Measurements from ENCODE around the gene SUMF1. TPM values are rescaled to one million over a fixed set of nuclear protein-coding genes. Genes with fewer than 3 reads are reported as not detected.

The SUMF1 gene
- total and polyA plus RNA-seq, 2 donors (not counting 1 experiment from before 2014, with no cell fraction given): 10.3 to 21.2 TPM

GRCh38 chr3:4504340-4505261 lies 37.5 kb upstream of the SUMF1 start:
- Mint-ChIP-seq H3K4me3 (peak overlapping the region; percentile 85), H3K4me1 (peaks cover 88% of the 10 kb centered on the region), H3K27me3 (no peaks in the 10 kb centered on the region), H3K9me3 (ENCODE audit: insufficient read depth) (no peaks in the 10 kb centered on the region), H3K27ac (peak overlapping the region; percentile 93)
- peak overlapping the region; percentile 24 to 59 (median 44) for H3K4me3 ChIP-seq (ENCODE audit: control extremely low read depth in 1 of 5, extremely low read depth in 1 of 5, insufficient read depth in 1 of 5, low read depth in 2 of 5, low read length in 4 of 5)
- H2AFZ ChIP-seq (ENCODE audit: insufficient read depth, low read depth, low read length, poor library complexity, severe bottlenecking): peak overlapping the region; percentile 35
- peak overlapping the region; percentile 59 for H3K9ac ChIP-seq (ENCODE audit: low read length)
- H3K4me1 ChIP-seq (ENCODE audit: control insufficient read depth in 2 of 2, insufficient read depth in 2 of 2, low read length in 2 of 2): peaks cover 80 to 87% of the 10 kb centered on the region in 2 donors
- H3K36me3 ChIP-seq (replicated peaks in 1 of 2; ENCODE audit: control extremely low read depth in 1 of 2, control insufficient read depth in 1 of 2, extremely low read depth in 1 of 2, insufficient read depth in 2 of 2, low read length in 1 of 2): peaks cover 7 to 33% of the 10 kb centered on the region in 2 experiments
- TF ChIP-seq, protein P1, sequence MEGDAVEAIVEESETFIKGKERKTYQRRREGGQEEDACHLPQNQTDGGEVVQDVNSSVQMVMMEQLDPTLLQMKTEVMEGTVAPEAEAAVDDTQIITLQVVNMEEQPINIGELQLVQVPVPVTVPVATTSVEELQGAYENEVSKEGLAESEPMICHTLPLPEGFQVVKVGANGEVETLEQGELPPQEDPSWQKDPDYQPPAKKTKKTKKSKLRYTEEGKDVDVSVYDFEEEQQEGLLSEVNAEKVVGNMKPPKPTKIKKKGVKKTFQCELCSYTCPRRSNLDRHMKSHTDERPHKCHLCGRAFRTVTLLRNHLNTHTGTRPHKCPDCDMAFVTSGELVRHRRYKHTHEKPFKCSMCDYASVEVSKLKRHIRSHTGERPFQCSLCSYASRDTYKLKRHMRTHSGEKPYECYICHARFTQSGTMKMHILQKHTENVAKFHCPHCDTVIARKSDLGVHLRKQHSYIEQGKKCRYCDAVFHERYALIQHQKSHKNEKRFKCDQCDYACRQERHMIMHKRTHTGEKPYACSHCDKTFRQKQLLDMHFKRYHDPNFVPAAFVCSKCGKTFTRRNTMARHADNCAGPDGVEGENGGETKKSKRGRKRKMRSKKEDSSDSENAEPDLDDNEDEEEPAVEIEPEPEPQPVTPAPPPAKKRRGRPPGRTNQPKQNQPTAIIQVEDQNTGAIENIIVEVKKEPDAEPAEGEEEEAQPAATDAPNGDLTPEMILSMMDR (IDR thresholded peaks at IDR 0.05): no peak
- no peak for TF ChIP-seq EZH2 (IDR thresholded peaks at IDR 0.05; ENCODE audit: borderline replicate concordance, insufficient read depth, low read depth, low read length, poor library complexity, severe bottlenecking)
- H3K4me2 ChIP-seq (replicated peaks; ENCODE audit: low read depth, low read length, poor library complexity, severe bottlenecking): peak overlapping the region; percentile 68
- peaks cover 89% of the 10 kb centered on the region for H3K79me2 ChIP-seq (ENCODE audit: control insufficient read depth, insufficient read depth, low read length)
- H3K27me3 ChIP-seq (replicated peaks in 1 of 4; ENCODE audit: control extremely low read depth in 1 of 4, control insufficient read depth in 3 of 4, insufficient read depth in 4 of 4, low read length in 3 of 4): no peaks in the 10 kb centered on the region
- ATAC-seq (ENCODE audit: low read depth) (no peak), DNase-seq (peak; percentile 63)
- ChIA-PET POLR2A (interaction anchor here (1.8 to 5.3 kb wide), 2 partner anchors 9 to 11 kb away, joined by 6 to 96 read pairs; partner anchors contain the start of gene ITPR1), CTCF (interaction anchor here (0.6 to 9.5 kb wide), 5 partner anchors 8 to 207 kb away, joined by 3 to 66 read pairs (median 4); partner anchors contain the start of gene ITPR1)
- WGBS (ENCODE audit: insufficient coverage): 2% methylated on average over 6 of the region's 14 CpGs
- no peaks in the 10 kb centered on the region for H3K9me3 ChIP-seq (ENCODE audit: control extremely low read depth in 1 of 3, control insufficient read depth in 2 of 3, insufficient read depth in 1 of 3, low read length in 2 of 3)
- peak overlapping the region; percentile 81 to 98 for H3K27ac ChIP-seq (ENCODE audit: low read length in 2 of 2)
- intact Hi-C loops (cut with micrococcal nuclease): no loop called here
- peaks cover 3% of the 10 kb centered on the region for H4K20me1 ChIP-seq (ENCODE audit: control insufficient read depth, insufficient read depth, low read length, poor library complexity, severe bottlenecking)
